ENCODE results near the gene FRMD4A.

DNA sequence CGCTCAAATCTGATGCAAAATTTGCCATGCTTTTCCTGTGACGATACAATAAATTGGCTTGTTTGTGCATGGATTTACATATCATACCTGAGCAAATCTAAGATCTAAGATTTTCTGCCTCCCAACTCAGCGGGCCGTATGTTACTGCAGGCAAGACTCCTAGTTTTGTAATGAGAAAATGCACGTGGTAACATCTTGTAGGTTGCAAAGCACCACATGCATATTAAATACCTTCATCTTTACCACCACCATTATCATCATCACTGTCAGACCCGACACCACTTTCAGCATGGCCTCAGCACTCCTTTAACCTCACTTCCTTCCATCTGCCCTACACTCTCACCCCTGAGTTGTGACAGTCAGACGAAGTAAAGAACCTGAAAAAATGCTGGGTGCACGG, 202.2 kb downstream of the FRMD4A start:
- TF ChIP-seq EZH2 (IDR thresholded peaks at IDR 0.05; ENCODE audit: insufficient read depth, poor library complexity, severe bottlenecking) (no peak), EZH2phosphoT487 (IDR thresholded peaks at IDR 0.05; ENCODE audit: insufficient read depth, low read depth) (no peak)
